Measurements from ENCODE around the gene SAMHD1. TPM values are rescaled to one million over a fixed set of nuclear protein-coding genes. Genes with fewer than 3 reads are reported as not detected.

Gene SAMHD1
- total and polyA plus RNA-seq, 12 donors = 14.0 to 105 (median 30.8) TPM

- H3K27me3 ChIP-seq = no peaks in the 10 kb centered on the region
- ATAC-seq = peak in 5 of 8 donors; percentile 14 to 34 (median 27)
- H3K9me3 ChIP-seq = no peaks in the 10 kb centered on the region
- peaks cover 64 to 97% (median 93%) of the 10 kb centered on the region in 9 donors for H3K4me1 ChIP-seq
- TF ChIP-seq CTCF (IDR thresholded peaks at IDR 0.05) = no peak
- peak in 1 of 2 donors; percentile 80 for DNase-seq
- intact Hi-C loops (cut with DNase I) = no loop called here
- peak overlapping the region in 9 of 10 donors; percentile 58 to 91 (median 73) for H3K27ac ChIP-seq
- H3K36me3 ChIP-seq = peaks cover 0 to 15% (median 0%) of the 10 kb centered on the region in 9 donors
- H3K4me3 ChIP-seq = peak overlapping the region in 1 of 10 donors; percentile 10
- 33 to 50% methylated on average over 17 of the region's 17 CpGs for WGBS, 2 donors
These were observed 94.5 kb downstream of the SAMHD1 start for GRCh38 chr20:36856691-36857635.

GRCh38 chr20:36856195-36856594 is 95.3 kb downstream of the SAMHD1 start:
- ATAC-seq (peak in 4 of 8 donors; percentile 3 to 42 (median 10)), DNase-seq (no peak)
- Histone ChIP-seq H3K36me3 (peaks cover 0 to 15% (median 0%) of the 10 kb centered on the region in 9 donors), H3K9me3 (no peaks in the 10 kb centered on the region), H3K27ac (peak overlapping the region in 9 of 10 donors; percentile 58 to 91 (median 73)), H3K27me3 (no peaks in the 10 kb centered on the region), H3K4me1 (peaks cover 60 to 97% (median 89%) of the 10 kb centered on the region in 9 donors), H3K4me3 (peak overlapping the region in 1 of 10 donors; percentile 10)
- intact Hi-C loops (cut with DNase I) = no loop called here
- WGBS, 2 donors = 49 to 50% methylated on average over 3 of the region's 3 CpGs
- TF ChIP-seq CTCF (IDR thresholded peaks at IDR 0.05) = no peak

- no peak overlapping the region for H3K4me3 ChIP-seq
- H3K36me3 ChIP-seq = peaks cover 0 to 9% (median 0%) of the 10 kb centered on the region in 9 donors
- intact Hi-C loops (cut with DNase I) = no loop called here
- DNase-seq (no peak), ATAC-seq (peak in 5 of 8 donors; percentile 8 to 39 (median 12))
- 39 to 50% methylated on average over 7 of the region's 7 CpGs for WGBS, 2 donors
- H3K9me3 ChIP-seq = peaks cover 0 to 6% (median 0%) of the 10 kb centered on the region in 11 donors
- no peak for TF ChIP-seq CTCF (IDR thresholded peaks at IDR 0.05)
- H3K4me1 ChIP-seq = peaks cover 50 to 96% (median 80%) of the 10 kb centered on the region in 9 donors
- peak overlapping the region in 9 of 10 donors; percentile 58 to 91 (median 73) for H3K27ac ChIP-seq
- H3K27me3 ChIP-seq = no peaks in the 10 kb centered on the region
These were observed 96.3 kb downstream of the SAMHD1 start for GRCh38 chr20:36855241-36855657.
